H1 (cell line): ENCODE measurements around the gene C5AR1.

Source experiments
- BRCA1 ChIP-seq: IDR thresholded peaks from 2 replicates; pipeline ENCODE4 v1.6.1; 2012; ENCODE audit warnings: low read depth, low read length, improper control_type of control experiment
- CTCF ChIP-seq, 3 experiments: IDR thresholded peaks; 1 replicate in 2 of 3; 2 replicates in 1 of 3; pipeline versions ENCODE4 v1.5.1 to v1.6.1; 2011; ENCODE audit warnings: low read length in 3 of 3, mild to moderate bottlenecking in 3 of 3, inconsistent platforms in 2 of 3, low read depth in 1 of 3, moderate library complexity in 1 of 3; ENCODE audit not compliant: insufficient read depth in 1 of 3; ENCODE audit errors: control extremely low read depth in 1 of 3
- E2F6 ChIP-seq: IDR thresholded peaks from 2 replicates; pipeline ENCODE4 v1.6.1; 2012; ENCODE audit warnings: inconsistent platforms
- MAFK ChIP-seq: IDR thresholded peaks from 2 replicates; pipeline ENCODE4 v1.6.1; 2012; ENCODE audit warnings: low read depth, mild to moderate bottlenecking, improper control_type of control experiment, low read length
- USF2 ChIP-seq: IDR thresholded peaks from 2 replicates; pipeline ENCODE4 v1.6.1; 2011; ENCODE audit warnings: low read length, improper control_type of control experiment

- TF ChIP-seq USF2 (no peak), E2F6 (no peak), CTCF (IDR thresholded peaks at IDR 0.05; ENCODE audit: control extremely low read depth in 1 of 3, insufficient read depth in 1 of 3, low read depth in 1 of 3, low read length in 3 of 3) (no peak), BRCA1 (no peak), MAFK (no peak)
Measured at GRCh38 chr19:47269596-47269995, 40.1 kb upstream of the C5AR1 start.
